Fibroblast of skin of back (primary cell): ENCODE results near the gene DLG5.

Experiments used
- DNase-seq: peaks from one replicate; pipeline ENCODE4 v3.0.0-alpha.2; 2013

Gene DLG5

GRCh38 chr10:77819210-77820112 lies 107.1 kb downstream of the DLG5 start:
- no peak for DNase-seq

- DNase-seq = no peak
Measured at GRCh38 chr10:77818378-77818777, 108.2 kb downstream of the DLG5 start.

- no peak for DNase-seq
Measured at GRCh38 chr10:77817541-77817940, 109.0 kb downstream of the DLG5 start.

DNA sequence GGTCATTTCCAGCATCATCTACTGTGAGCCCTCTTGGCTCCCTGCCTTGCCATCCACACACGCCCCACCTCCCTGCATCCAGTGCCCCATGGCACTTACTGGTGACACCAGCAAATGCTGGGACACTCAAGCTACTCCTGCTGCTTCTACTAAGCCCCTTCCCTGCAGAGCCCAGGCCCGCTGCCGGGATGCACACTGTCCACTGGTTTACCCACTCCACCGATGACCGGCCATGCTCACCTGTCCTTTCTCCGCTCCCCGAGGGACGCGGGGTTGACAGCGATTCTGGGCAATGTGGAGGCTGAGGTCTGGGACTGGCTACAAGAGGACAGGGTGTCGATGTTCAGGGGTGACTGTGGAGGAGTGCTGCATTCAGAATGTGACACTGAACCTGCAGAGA lies 110.2 kb downstream of the DLG5 start:
- DNase-seq = no peak

DNA sequence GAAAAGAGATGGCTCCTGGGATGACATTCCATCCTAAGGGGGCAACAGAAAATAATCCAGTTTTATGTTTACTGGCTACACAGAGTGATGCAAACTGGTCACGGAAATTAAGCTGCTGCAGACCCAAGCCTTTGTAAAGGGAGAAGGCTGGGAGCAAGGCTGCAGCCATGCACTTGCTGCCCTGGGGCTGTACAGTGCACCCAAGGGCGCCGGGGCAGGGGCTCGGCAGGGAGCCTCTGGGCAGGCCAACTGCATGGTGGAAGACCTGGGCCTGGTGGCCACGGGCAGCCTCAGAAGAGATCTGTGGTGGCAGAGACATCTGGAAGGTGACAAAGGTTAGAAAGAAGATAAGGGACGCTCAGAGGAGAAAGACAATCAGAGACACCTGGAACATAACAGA lies 113.8 kb downstream of the DLG5 start:
- DNase-seq = no peak

DNA sequence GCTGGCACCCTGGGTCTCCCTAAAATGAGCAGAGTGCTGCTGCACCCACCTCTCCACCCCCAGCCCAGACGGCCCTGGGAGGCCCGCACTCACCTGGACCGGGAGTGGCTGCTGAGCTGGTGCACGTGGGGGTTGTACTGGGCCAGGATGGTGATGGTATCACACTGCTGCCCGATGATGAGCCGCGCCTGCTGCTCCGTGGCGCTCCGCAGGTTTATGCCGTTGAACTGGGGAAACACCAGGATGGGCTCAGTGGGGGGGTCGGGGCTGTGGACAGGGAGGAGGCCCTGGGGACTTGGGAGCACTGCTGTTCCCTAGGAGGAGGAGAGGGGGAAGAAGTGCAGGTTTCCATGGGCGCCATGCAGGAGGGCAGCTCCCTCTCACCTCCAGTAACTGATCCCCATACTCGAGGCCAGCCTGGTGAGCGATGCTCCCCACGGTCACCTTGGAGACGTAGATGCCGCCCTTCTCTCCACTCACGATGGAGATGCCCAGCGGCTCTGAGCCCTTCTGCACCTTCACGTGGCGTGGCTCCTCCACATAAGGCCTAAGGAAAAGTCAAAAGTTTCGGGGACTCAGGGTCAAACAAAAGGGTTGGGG lies 114.6 kb downstream of the DLG5 start:
- no peak for DNase-seq

DNA sequence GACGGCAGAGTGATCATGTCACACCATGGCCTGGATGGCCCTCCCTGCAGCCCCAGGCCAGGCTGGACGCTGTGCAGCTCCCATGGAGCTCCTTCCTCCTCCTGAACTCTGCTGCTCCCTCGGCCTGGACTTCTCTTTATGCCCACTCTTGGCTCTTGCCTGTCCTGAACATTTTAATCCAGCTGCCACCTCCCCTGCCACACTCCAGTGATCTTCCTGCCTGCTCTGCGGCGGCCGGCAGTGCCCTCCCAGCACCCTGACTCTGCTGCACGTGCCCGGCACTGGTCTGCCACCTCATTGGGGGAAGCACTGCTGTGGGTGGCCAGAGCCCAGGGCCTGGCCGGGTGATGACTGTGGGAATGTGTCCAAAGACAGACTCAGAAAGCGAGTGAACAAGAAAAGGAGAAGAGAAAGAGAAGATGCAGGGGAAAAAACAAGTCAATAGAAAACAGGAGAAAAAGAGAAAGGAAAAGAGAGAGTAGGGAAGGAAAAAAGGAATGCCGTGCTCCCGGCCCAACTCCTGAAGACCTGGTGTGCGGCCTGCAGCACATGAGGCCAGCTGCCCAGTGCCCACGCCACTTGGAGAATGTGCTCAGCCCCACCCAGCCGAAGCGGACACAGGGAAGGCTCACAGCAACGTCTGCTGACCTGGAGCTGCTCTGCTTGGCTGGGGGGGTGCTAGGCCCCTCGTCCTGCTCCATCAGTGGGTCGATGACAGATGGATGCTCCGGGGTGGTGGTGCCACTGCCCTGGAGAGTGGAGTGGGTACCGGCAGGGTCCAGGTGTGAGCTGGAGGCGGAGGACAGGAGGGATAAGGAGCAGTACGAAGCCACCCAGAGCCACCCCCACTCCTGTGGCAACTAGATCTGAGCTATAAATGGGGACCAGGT lies 115.9 kb downstream of the DLG5 start:
- no peak for DNase-seq

DNA sequence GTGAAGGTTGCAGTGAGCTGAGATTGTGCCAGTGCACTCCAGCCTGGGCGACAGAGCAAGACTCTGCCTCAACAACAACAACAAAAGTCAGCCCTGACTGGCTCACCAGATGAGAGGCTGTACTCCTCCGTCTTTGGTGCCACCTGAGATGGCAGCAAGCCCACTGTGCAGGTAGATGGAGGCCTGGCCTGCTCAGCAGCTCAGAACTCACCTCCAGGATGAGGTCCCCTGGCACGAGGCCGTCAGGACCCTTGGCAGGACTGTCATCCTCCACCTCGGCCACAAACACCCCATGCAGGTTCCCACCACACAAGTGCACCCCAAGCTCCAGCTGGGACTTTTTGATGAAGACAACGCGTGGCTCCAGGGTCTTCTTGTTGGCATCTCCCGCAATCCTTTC lies 117.2 kb downstream of the DLG5 start:
- DNase-seq = no peak

- no peak for DNase-seq
Measured at GRCh38 chr10:77807706-77808105, 118.8 kb downstream of the DLG5 start.

- no peak for DNase-seq
Measured at GRCh38 chr10:77806511-77807157, 119.9 kb downstream of the DLG5 start.

- no peak for DNase-seq
Measured at GRCh38 chr10:77805676-77806075, 120.9 kb downstream of the DLG5 start.

DNA sequence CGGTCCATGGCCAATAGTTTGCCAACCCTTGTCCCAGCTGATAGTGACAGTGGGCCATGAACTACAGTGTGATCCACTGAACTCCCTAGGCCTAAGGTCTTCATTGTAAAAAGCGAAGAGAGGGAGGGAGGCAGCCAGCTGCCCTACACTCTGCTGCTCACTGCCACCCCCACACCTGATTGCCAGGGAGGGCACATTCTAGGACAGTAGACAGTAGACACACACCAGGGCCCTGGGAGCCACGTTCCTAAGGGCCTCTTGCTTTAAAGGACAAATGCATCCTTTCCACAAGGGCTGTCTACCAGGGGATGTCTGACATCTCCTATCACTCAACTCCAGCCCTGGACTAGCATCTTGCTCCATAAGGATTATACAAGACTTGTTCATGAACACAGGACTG lies 122.2 kb downstream of the DLG5 start:
- no peak for DNase-seq

- peak; percentile 66 for DNase-seq
Measured at GRCh38 chr10:77801474-77802161, 124.9 kb downstream of the DLG5 start.

- DNase-seq = peak; percentile 22
Measured at GRCh38 chr10:77800738-77801266, 125.8 kb downstream of the DLG5 start.

DNA sequence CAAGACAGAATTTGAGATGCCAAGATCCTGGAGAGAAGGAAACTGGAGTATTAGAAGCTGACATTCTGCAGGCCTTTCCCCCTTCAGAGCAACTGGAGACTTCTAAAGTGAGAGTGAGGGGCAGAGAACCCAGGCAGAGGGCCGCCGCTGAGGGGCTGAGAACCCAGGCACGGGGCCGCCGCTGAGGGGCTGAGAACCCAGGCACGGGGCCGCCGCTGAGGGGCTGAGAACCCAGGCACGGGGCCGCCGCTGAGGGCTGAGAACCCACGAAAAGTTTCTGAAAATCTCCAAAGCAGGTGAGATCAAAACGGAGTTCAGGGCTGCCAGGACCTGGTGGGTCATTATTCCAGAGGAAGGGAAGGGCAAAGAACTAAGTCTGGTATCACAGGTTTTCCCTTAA lies 126.2 kb downstream of the DLG5 start:
- DNase-seq = no peak

GRCh38 chr10:77799352-77799751 lies 127.2 kb downstream of the DLG5 start:
- no peak for DNase-seq

DNA sequence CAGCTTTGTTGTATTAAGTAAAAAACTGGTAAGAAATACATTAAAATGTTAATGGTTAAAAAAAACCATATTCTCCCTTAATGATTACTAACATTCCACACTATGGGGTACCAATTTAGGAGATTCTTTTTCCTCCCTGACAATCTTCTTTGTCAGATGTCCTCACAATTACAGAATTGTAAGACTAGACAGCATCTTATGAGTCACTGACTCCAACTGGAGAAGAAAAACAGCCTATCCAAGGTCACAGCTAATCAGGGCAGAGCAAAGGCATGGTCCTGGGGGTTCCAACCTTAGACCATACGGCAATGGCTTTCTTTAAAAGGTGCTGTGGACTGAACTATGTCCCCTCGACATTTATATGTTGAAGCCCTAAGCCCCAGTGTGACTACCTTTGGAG lies 127.6 kb downstream of the DLG5 start:
- DNase-seq = peak; percentile 23

GRCh38 chr10:77796311-77796915 lies 130.1 kb downstream of the DLG5 start:
- DNase-seq = no peak

DNA sequence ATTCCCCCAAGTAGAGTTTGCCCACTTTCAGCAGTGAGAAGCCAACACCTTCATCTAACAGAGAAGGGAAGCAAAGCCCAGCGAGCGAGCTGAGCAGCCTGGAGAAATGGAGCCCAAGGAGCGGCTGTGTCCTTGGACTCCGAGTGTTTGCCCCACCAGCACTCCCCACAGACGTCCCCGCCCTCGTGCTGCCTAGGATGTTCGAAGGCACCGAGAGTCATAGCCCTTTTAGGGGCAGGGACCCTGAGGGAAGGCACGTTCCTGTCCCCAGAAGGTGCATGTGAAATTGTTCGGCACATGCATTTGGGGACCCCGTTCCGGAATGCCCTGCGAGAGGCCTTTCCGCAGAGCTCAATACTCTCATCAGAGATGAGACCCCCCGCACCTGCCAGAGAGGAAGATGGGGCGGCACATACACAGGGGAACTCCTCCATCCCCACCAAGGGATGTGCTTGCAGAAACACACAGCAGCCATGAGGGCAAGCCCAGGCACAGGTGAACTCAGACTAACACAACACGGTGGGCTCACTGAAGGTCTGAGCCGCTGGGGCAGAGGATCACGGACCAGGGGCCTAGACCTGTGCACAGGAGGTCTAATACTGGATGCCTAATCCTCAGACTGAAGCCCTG lies 131.0 kb downstream of the DLG5 start:
- no peak for DNase-seq

DNA sequence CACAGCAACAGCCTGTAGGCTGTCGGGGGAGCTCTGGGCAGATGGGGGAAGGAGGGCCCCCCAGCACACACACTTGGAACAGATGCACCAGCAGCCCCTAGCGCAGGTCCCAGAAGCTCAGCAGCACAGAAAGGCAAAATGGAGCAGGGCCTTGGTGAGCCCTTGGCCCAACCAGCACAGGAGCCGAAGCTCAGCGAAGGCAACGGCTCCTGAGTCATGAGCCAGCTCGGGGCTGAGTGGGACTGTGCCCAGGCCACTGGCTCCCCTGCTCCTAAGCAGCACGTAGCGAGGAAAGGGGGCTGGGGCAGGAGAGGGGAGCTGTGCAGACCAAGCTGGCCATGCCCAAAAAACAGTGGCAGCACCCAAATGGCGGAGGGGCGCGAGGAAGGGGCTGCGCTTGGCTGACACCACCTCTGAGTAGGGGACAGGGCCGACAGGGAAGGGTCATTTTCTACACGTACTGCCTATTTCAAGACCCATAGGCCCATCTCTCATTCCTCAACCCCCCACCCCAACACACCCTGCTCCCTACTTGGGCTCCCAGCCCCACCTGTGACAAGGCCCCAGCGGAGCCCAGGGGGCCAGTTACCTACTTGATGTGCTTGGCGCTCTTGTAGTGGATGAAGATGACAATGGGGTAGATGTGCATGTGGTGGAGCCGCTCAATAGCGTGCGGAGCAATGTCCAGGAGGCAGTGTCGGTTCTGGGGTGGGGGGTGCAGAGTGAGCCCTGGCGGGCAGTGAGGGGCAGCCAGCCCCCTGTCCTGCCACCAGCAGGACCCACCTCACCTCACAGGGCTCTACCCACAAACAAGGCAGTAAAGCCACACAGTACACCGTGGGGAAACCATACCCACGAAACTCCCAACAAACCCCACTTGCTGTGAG lies 132.1 kb downstream of the DLG5 start:
- DNase-seq = no peak
